Activated naive CD8-positive, alpha-beta T cell treated with anti-CD3 and anti-CD28 coated beads, Interleukin-2, amount 50 U/mL, for 24 hours (primary cell): Measurements from ENCODE around the gene SLC25A45.

ENCODE experiments used
- ATAC-seq: fragments of 150-1000 bp; cut with Tn5 transposase; one replicate; pipeline ENCODE4 v1.10.0; 2021
- DNase-seq: peaks from one replicate; pipeline ENCODE4 v3.0.0; 2021
- H3K27ac Mint-ChIP-seq: one replicate; pipeline ENCODE4 v1.8.0; 2021; ENCODE audit warnings: mild to moderate bottlenecking, mixed read lengths
- H3K27me3 Mint-ChIP-seq: one replicate; pipeline ENCODE4 v1.8.0; 2021; ENCODE audit warnings: mixed read lengths
- H3K36me3 Mint-ChIP-seq: one replicate; pipeline ENCODE4 v1.8.0; 2021; ENCODE audit warnings: low read depth, mixed read lengths
- H3K4me1 Mint-ChIP-seq: one replicate; pipeline ENCODE4 v1.8.0; 2021; ENCODE audit warnings: mixed read lengths
- H3K4me3 Mint-ChIP-seq: one replicate; pipeline ENCODE4 v1.8.0; 2021; ENCODE audit warnings: mild to moderate bottlenecking, moderate library complexity, mixed read lengths
- H3K9me3 Mint-ChIP-seq: one replicate; pipeline ENCODE4 v1.8.0; 2021; ENCODE audit warnings: mixed read lengths

SLC25A45 gene

GRCh38 chr11:65424205-65425104 is 42.0 kb upstream of the SLC25A45 start:
- Mint-ChIP-seq H3K4me1 (peaks cover 76% of the 10 kb centered on the region), H3K27me3 (peaks cover 7% of the 10 kb centered on the region), H3K4me3 (peak overlapping the region; percentile 100), H3K36me3 (peaks cover 56% of the 10 kb centered on the region), H3K27ac (peak overlapping the region; percentile 97), H3K9me3 (no peaks in the 10 kb centered on the region)
- ATAC-seq = no peak
- DNase-seq = peak; percentile 74

GRCh38 chr11:65423516-65424204 is 41.2 kb upstream of the SLC25A45 start:
- no peaks in the 10 kb centered on the region for H3K9me3 Mint-ChIP-seq
- H3K4me1 Mint-ChIP-seq = peaks cover 74% of the 10 kb centered on the region
- ATAC-seq (no peak), DNase-seq (no peak)
- H3K27ac Mint-ChIP-seq = peak overlapping the region; percentile 97
- H3K27me3 Mint-ChIP-seq = peaks cover 7% of the 10 kb centered on the region
- H3K36me3 Mint-ChIP-seq = peaks cover 55% of the 10 kb centered on the region
- H3K4me3 Mint-ChIP-seq = peak overlapping the region; percentile 100

GRCh38 chr11:65422633-65423515 is 40.4 kb upstream of the SLC25A45 start, which contains the start of gene NEAT1:
TSS of gene NEAT1 (plus strand) at chr11:65422798.
- ATAC-seq (peak; percentile 1), DNase-seq (peak; percentile 98)
- H3K9me3 Mint-ChIP-seq = no peaks in the 10 kb centered on the region
- peak within 1 kb of the TSS; percentile 97 for H3K27ac Mint-ChIP-seq
- peaks cover 71% of the 10 kb centered on the region for H3K4me1 Mint-ChIP-seq
- peaks cover 7% of the 10 kb centered on the region for H3K27me3 Mint-ChIP-seq
- peak within 1 kb of the TSS; percentile 100 for H3K4me3 Mint-ChIP-seq
- peaks cover 55% of the 10 kb centered on the region for H3K36me3 Mint-ChIP-seq

- H3K9me3 Mint-ChIP-seq = no peaks in the 10 kb centered on the region
- ATAC-seq (peak; percentile 0), DNase-seq (peak; percentile 98)
- peaks cover 71% of the 10 kb centered on the region for H3K4me1 Mint-ChIP-seq
- H3K27me3 Mint-ChIP-seq = peaks cover 7% of the 10 kb centered on the region
- peak overlapping the region; percentile 97 for H3K27ac Mint-ChIP-seq
- peaks cover 47% of the 10 kb centered on the region for H3K36me3 Mint-ChIP-seq
- H3K4me3 Mint-ChIP-seq = peak overlapping the region; percentile 100
These were observed 39.6 kb upstream of the SLC25A45 start for GRCh38 chr11:65421794-65422632.

GRCh38 chr11:65420979-65421793 is 38.7 kb upstream of the SLC25A45 start:
- peaks cover 38% of the 10 kb centered on the region for H3K36me3 Mint-ChIP-seq
- H3K27me3 Mint-ChIP-seq = peaks cover 7% of the 10 kb centered on the region
- H3K4me3 Mint-ChIP-seq = peak overlapping the region; percentile 100
- DNase-seq (peak; percentile 88), ATAC-seq (peak; percentile 55)
- no peaks in the 10 kb centered on the region for H3K9me3 Mint-ChIP-seq
- H3K27ac Mint-ChIP-seq = peak overlapping the region; percentile 97
- H3K4me1 Mint-ChIP-seq = peaks cover 71% of the 10 kb centered on the region

- Mint-ChIP-seq H3K4me3 (peak overlapping the region; percentile 100), H3K36me3 (peaks cover 32% of the 10 kb centered on the region), H3K27ac (peak overlapping the region; percentile 97), H3K9me3 (no peaks in the 10 kb centered on the region), H3K4me1 (peaks cover 73% of the 10 kb centered on the region), H3K27me3 (peaks cover 7% of the 10 kb centered on the region)
- no peak for ATAC-seq
- no peak for DNase-seq
These were observed 38.1 kb upstream of the SLC25A45 start for GRCh38 chr11:65420506-65420905.

- H3K27ac Mint-ChIP-seq = peak overlapping the region; percentile 97
- peak overlapping the region; percentile 100 for H3K4me3 Mint-ChIP-seq
- no peak for ATAC-seq
- H3K27me3 Mint-ChIP-seq = peaks cover 7% of the 10 kb centered on the region
- H3K36me3 Mint-ChIP-seq = peaks cover 26% of the 10 kb centered on the region
- no peaks in the 10 kb centered on the region for H3K9me3 Mint-ChIP-seq
- DNase-seq = peak; percentile 72
- peaks cover 69% of the 10 kb centered on the region for H3K4me1 Mint-ChIP-seq
These were observed 37.5 kb upstream of the SLC25A45 start for GRCh38 chr11:65419772-65420481.

GRCh38 chr11:65419460-65419771 is 37.0 kb upstream of the SLC25A45 start:
- Mint-ChIP-seq H3K4me1 (peaks cover 65% of the 10 kb centered on the region), H3K36me3 (peaks cover 21% of the 10 kb centered on the region)
- ATAC-seq = no peak

GRCh38 chr11:65418681-65419459 is 36.4 kb upstream of the SLC25A45 start:
- Mint-ChIP-seq H3K27ac (peak overlapping the region; percentile 97), H3K36me3 (peaks cover 15% of the 10 kb centered on the region), H3K4me3 (peak overlapping the region; percentile 100), H3K4me1 (peaks cover 62% of the 10 kb centered on the region), H3K27me3 (peaks cover 7% of the 10 kb centered on the region), H3K9me3 (no peaks in the 10 kb centered on the region)
- DNase-seq (peak; percentile 94), ATAC-seq (peak; percentile 44)

More at GRCh38 chr11:65419460-65419771, 37.0 kb upstream of the SLC25A45 start:
- no peaks in the 10 kb centered on the region for H3K9me3 Mint-ChIP-seq
- peak overlapping the region; percentile 97 for H3K27ac Mint-ChIP-seq
- H3K27me3 Mint-ChIP-seq = peaks cover 7% of the 10 kb centered on the region
- H3K4me3 Mint-ChIP-seq = peak overlapping the region; percentile 100
- DNase-seq = peak; percentile 51

- no peaks in the 10 kb centered on the region for H3K9me3 Mint-ChIP-seq
- ATAC-seq = peak; percentile 0
- peaks cover 7% of the 10 kb centered on the region for H3K27me3 Mint-ChIP-seq
- peak overlapping the region; percentile 100 for H3K4me3 Mint-ChIP-seq
- H3K36me3 Mint-ChIP-seq = peaks cover 10% of the 10 kb centered on the region
- H3K27ac Mint-ChIP-seq = peak overlapping the region; percentile 97
- H3K4me1 Mint-ChIP-seq = peaks cover 62% of the 10 kb centered on the region
- DNase-seq = peak; percentile 49
These were observed 35.9 kb upstream of the SLC25A45 start for GRCh38 chr11:65418431-65418680.

- ATAC-seq = peak; percentile 1
- Mint-ChIP-seq H3K4me1 (peaks cover 60% of the 10 kb centered on the region), H3K27ac (peak overlapping the region; percentile 97)
These were observed 35.4 kb upstream of the SLC25A45 start for GRCh38 chr11:65417702-65418430.

More at GRCh38 chr11:65417702-65418430, 35.4 kb upstream of the SLC25A45 start:
- Mint-ChIP-seq H3K27me3 (peaks cover 6% of the 10 kb centered on the region), H3K4me3 (peak overlapping the region; percentile 100), H3K9me3 (no peaks in the 10 kb centered on the region), H3K36me3 (peaks cover 7% of the 10 kb centered on the region)
- DNase-seq = peak; percentile 69
